ENCODE measurements around the gene CFAP20DC. TPM values are rescaled to one million over a fixed set of nuclear protein-coding genes. Genes with fewer than 3 reads are reported as not detected.

CFAP20DC gene
- total RNA-seq, 1 experiment from 2014 or later, result 4.5 TPM

- no peaks in the 10 kb centered on the region for H3K79me2 ChIP-seq (ENCODE audit: insufficient read depth, low read length)
- H3T11ph ChIP-seq (ENCODE audit: low read length), result no peak overlapping the region
- H4K91ac ChIP-seq (ENCODE audit: insufficient read length, low read depth, low read length), result no peak overlapping the region
- H3K23ac ChIP-seq (ENCODE audit: insufficient read length, low read depth, low read length), result no peak overlapping the region
- H3K36me3 Mint-ChIP-seq (ENCODE audit: insufficient read depth in 1 of 3, low read depth in 3 of 3), result peaks cover 12 to 19% (median 12%) of the 10 kb centered on the region in 3 experiments
- peaks cover 18 to 20% of the 10 kb centered on the region in 2 experiments for H3K9me3 Mint-ChIP-seq
- H3K27ac ChIP-seq (ENCODE audit: insufficient read length, low read depth, low read length), result no peak overlapping the region
- WGBS (ENCODE audit: extremely low coverage, insufficient read length, low lambda C conversion rate), result no CpG with 5 or more reads among the region's 1 CpG
- H2BK120ac ChIP-seq (ENCODE audit: low read depth, low read length, poor library complexity, severe bottlenecking), result no peak overlapping the region
- no peaks in the 10 kb centered on the region for H3K4me1 ChIP-seq (ENCODE audit: insufficient read depth, low read length)
- H3K56ac ChIP-seq (ENCODE audit: insufficient read length, low read depth, low read length), result no peak overlapping the region
- H3K27ac Mint-ChIP-seq, result no peak overlapping the region
- H3K27me3 Mint-ChIP-seq (ENCODE audit: low read depth), result peaks cover 2% of the 10 kb centered on the region; the same call in 1 of the 2 replicates
- no peak overlapping the region for H3K4ac ChIP-seq (ENCODE audit: low read depth, low read length)
- no peak overlapping the region for H3K9ac ChIP-seq (ENCODE audit: extremely low read depth, insufficient read length, low read length)
- no peak for DNase-seq
- H4K8ac ChIP-seq (replicated peaks; ENCODE audit: insufficient read length, low read depth, low read length), result no peak overlapping the region
- no peaks in the 10 kb centered on the region for H3K9me3 ChIP-seq (ENCODE audit: control insufficient read depth, low read depth, low read length)
- no peak overlapping the region for H3K18ac ChIP-seq (ENCODE audit: insufficient read length, low read depth, low read length)
- H4K20me1 ChIP-seq (ENCODE audit: control insufficient read depth, insufficient read depth, insufficient read length), result no peaks in the 10 kb centered on the region
- H2BK15ac ChIP-seq (ENCODE audit: low read depth, low read length), result no peak overlapping the region
- H2BK5ac ChIP-seq (ENCODE audit: insufficient read length, low read length), result no peak overlapping the region
- H2BK20ac ChIP-seq (ENCODE audit: low read depth, low read length, poor library complexity, severe bottlenecking), result no peak overlapping the region
- H3K14ac ChIP-seq (ENCODE audit: insufficient read depth, low read length), result no peak overlapping the region
- H3K27me3 ChIP-seq (ENCODE audit: insufficient read depth, low read length), result no peaks in the 10 kb centered on the region
- no peak overlapping the region for H4K5ac ChIP-seq (ENCODE audit: insufficient read length, low read depth, low read length)
- no peak overlapping the region for H3K4me3 Mint-ChIP-seq
- H3K4me2 ChIP-seq (ENCODE audit: insufficient read depth, insufficient read length, low read length), result no peak overlapping the region
- H2BK12ac ChIP-seq (ENCODE audit: insufficient read length, low read depth, low read length), result no peak overlapping the region
- H2AFZ ChIP-seq (ENCODE audit: low read length), result no peak overlapping the region
- peaks cover 4 to 13% of the 10 kb centered on the region in 2 experiments for H3K4me1 Mint-ChIP-seq
- TF ChIP-seq, protein P1, sequence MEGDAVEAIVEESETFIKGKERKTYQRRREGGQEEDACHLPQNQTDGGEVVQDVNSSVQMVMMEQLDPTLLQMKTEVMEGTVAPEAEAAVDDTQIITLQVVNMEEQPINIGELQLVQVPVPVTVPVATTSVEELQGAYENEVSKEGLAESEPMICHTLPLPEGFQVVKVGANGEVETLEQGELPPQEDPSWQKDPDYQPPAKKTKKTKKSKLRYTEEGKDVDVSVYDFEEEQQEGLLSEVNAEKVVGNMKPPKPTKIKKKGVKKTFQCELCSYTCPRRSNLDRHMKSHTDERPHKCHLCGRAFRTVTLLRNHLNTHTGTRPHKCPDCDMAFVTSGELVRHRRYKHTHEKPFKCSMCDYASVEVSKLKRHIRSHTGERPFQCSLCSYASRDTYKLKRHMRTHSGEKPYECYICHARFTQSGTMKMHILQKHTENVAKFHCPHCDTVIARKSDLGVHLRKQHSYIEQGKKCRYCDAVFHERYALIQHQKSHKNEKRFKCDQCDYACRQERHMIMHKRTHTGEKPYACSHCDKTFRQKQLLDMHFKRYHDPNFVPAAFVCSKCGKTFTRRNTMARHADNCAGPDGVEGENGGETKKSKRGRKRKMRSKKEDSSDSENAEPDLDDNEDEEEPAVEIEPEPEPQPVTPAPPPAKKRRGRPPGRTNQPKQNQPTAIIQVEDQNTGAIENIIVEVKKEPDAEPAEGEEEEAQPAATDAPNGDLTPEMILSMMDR (conservative IDR thresholded peaks at IDR 0.05), result no peak
- no peaks in the 10 kb centered on the region for H3K23me2 ChIP-seq (ENCODE audit: insufficient read length, low read depth, low read length, poor library complexity, severe bottlenecking)
- H2AK5ac ChIP-seq (ENCODE audit: insufficient read length, low read length), result no peak overlapping the region
- H3K79me1 ChIP-seq (ENCODE audit: insufficient read depth, low read depth, low read length, poor library complexity, severe bottlenecking), result no peaks in the 10 kb centered on the region
These were observed 149.4 kb downstream of the CFAP20DC start for GRCh38 chr3:58900386-58900785.
